Left hindlimb (tissue), 1 donor: ENCODE measurements around the gene FARP1.

Experiments used
- DNase-seq: peaks from one replicate; pipeline ENCODE4 v3.0.0-alpha.2; 2018

Gene FARP1

GRCh38 chr13:98288211-98288610 lies 145.3 kb downstream of the FARP1 start:
- DNase-seq: no peak

GRCh38 chr13:98289339-98289945 lies 146.5 kb downstream of the FARP1 start:
- DNase-seq: no peak

GRCh38 chr13:98290261-98290660 lies 147.4 kb downstream of the FARP1 start:
- DNase-seq: no peak

GRCh38 chr13:98291658-98292057 lies 148.8 kb downstream of the FARP1 start:
- DNase-seq: no peak

- no peak for DNase-seq
Measured at GRCh38 chr13:98293103-98293502, 150.2 kb downstream of the FARP1 start.

- no peak for DNase-seq
Measured at GRCh38 chr13:98293570-98294142, 150.8 kb downstream of the FARP1 start.

GRCh38 chr13:98295371-98295770 lies 152.5 kb downstream of the FARP1 start:
- DNase-seq: no peak

GRCh38 chr13:98297051-98297450 lies 154.2 kb downstream of the FARP1 start:
- no peak for DNase-seq

GRCh38 chr13:98297745-98298144 lies 154.9 kb downstream of the FARP1 start:
- DNase-seq: no peak

GRCh38 chr13:98298599-98298998 lies 155.7 kb downstream of the FARP1 start:
- DNase-seq: no peak

GRCh38 chr13:98299235-98299965 lies 156.5 kb downstream of the FARP1 start:
- no peak for DNase-seq

GRCh38 chr13:98299966-98300350 lies 157.1 kb downstream of the FARP1 start:
- DNase-seq: no peak

- DNase-seq: peak; percentile 63
Measured at GRCh38 chr13:98300956-98301641, 158.2 kb downstream of the FARP1 start.

GRCh38 chr13:98301721-98302120 lies 158.8 kb downstream of the FARP1 start:
- DNase-seq: no peak

GRCh38 chr13:98303858-98304257 lies 161.0 kb downstream of the FARP1 start:
- no peak for DNase-seq

GRCh38 chr13:98305670-98306069 lies 162.8 kb downstream of the FARP1 start:
- DNase-seq: no peak

GRCh38 chr13:98307463-98308085 lies 164.7 kb downstream of the FARP1 start:
- no peak for DNase-seq

GRCh38 chr13:98308086-98308911 lies 165.4 kb downstream of the FARP1 start:
- DNase-seq: no peak

- no peak for DNase-seq
Measured at GRCh38 chr13:98309569-98310335, 166.9 kb downstream of the FARP1 start.

GRCh38 chr13:98310485-98311199 lies 167.7 kb downstream of the FARP1 start:
- no peak for DNase-seq

- DNase-seq: no peak
Measured at GRCh38 chr13:98311200-98311548, 168.3 kb downstream of the FARP1 start.
